Progenitor cell of endocrine pancreas (in vitro differentiated cells): ENCODE results near the gene FAM163B. TPM values are rescaled to one million over a fixed set of nuclear protein-coding genes. Genes with fewer than 3 reads are reported as not detected.

Experiments
- DNase-seq: peaks from one replicate; pipeline ENCODE4 v3.0.0; 2021; ENCODE audit warnings: low spot score; ENCODE audit not compliant: unreplicated experiment
- H3K27ac Mint-ChIP-seq: 2 replicates; pipeline ENCODE4 v1.8.0; 2021; ENCODE audit warnings: mild to moderate bottlenecking, moderate library complexity, mixed read lengths
- H3K27me3 Mint-ChIP-seq: 2 replicates; pipeline ENCODE4 v1.8.0; 2021; ENCODE audit warnings: mixed read lengths
- H3K36me3 Mint-ChIP-seq: 2 replicates; pipeline ENCODE4 v1.8.0; 2022; ENCODE audit warnings: mixed read lengths; ENCODE audit not compliant: insufficient read depth
- H3K4me1 Mint-ChIP-seq: 2 replicates; pipeline ENCODE4 v1.8.0; 2021; ENCODE audit warnings: low read depth, mixed read lengths
- H3K4me3 Mint-ChIP-seq: 2 replicates; pipeline ENCODE4 v1.8.0; 2021; ENCODE audit warnings: low read depth, mild to moderate bottlenecking, moderate library complexity, mixed read lengths
- H3K9me3 Mint-ChIP-seq: 2 replicates; pipeline ENCODE4 v1.8.0; 2021; ENCODE audit warnings: low read depth, mixed read lengths
- total RNA-seq: library from RNA; stranded (reverse); gene quantifications from 2 replicates; pipeline ENCODE4 v1.2.1, GENCODE V29; 2021
- TF ChIP-seq, protein P1 (sequence below): fragments of 200-600 bp; sonication (generic); IDR thresholded peaks from one replicate; pipeline ENCODE4 v1.5.0; 2021; ENCODE audit warnings: antibody characterized with exemption, mild to moderate bottlenecking; ENCODE audit not compliant: unreplicated experiment

FAM163B gene
- total RNA-seq, 1 donor from 2014 or later = not detected

DNA sequence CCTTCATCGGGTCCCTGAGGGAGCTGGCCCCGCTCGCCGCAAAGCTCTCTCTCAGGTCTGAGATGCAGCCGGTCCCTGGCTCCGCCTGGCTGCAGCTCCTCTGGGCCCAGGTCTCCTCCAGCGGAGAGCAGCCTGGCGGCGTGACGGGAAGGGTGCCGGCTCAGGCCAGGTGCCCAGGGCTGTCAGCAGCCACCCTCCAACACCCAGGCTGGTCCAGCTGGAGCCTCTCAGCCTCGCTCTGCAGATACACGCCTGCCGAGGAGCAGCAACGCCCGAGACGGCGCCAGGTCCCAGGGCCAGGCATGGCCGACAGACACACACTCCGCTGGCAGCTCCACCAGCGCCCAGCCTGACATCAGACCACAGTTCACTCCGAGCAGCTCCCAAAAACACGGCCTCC is 25.6 kb downstream of the FAM163B start:
- Mint-ChIP-seq H3K4me3 (no peak overlapping the region), H3K9me3 (peaks cover 4% of the 10 kb centered on the region), H3K27ac (no peak overlapping the region), H3K36me3 (peaks cover 2% of the 10 kb centered on the region), H3K27me3 (peaks cover 26% of the 10 kb centered on the region), H3K4me1 (peaks cover 9% of the 10 kb centered on the region)
- TF ChIP-seq, protein P1, sequence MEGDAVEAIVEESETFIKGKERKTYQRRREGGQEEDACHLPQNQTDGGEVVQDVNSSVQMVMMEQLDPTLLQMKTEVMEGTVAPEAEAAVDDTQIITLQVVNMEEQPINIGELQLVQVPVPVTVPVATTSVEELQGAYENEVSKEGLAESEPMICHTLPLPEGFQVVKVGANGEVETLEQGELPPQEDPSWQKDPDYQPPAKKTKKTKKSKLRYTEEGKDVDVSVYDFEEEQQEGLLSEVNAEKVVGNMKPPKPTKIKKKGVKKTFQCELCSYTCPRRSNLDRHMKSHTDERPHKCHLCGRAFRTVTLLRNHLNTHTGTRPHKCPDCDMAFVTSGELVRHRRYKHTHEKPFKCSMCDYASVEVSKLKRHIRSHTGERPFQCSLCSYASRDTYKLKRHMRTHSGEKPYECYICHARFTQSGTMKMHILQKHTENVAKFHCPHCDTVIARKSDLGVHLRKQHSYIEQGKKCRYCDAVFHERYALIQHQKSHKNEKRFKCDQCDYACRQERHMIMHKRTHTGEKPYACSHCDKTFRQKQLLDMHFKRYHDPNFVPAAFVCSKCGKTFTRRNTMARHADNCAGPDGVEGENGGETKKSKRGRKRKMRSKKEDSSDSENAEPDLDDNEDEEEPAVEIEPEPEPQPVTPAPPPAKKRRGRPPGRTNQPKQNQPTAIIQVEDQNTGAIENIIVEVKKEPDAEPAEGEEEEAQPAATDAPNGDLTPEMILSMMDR = no peak
- no peak for DNase-seq

DNA sequence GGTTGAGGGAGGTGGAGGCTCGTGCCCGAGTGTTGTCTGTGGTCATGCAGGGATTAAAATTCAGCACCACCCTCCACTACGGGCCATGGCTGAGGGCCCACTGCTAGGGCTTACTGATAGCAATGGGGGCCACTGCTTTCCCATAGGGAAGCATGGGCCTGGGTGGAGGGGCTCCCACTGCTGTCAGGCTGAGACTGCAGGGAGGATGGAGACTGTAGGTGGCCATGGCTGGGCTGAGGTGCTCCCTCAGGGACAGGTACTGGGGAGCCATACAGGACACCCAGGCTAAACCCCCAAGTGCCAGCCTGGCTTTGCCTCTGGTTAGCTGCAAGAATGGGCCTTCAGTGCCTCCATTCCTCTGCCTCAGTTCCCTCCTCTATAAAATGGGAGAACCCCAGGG is 26.1 kb downstream of the FAM163B start:
- no peak overlapping the region for H3K27ac Mint-ChIP-seq
- H3K4me1 Mint-ChIP-seq = peaks cover 9% of the 10 kb centered on the region
- H3K4me3 Mint-ChIP-seq = no peak overlapping the region
- no peak for DNase-seq
- TF ChIP-seq, protein P1 = no peak
- H3K9me3 Mint-ChIP-seq = no peaks in the 10 kb centered on the region
- no peaks in the 10 kb centered on the region for H3K36me3 Mint-ChIP-seq
- H3K27me3 Mint-ChIP-seq = peaks cover 25% of the 10 kb centered on the region

DNA sequence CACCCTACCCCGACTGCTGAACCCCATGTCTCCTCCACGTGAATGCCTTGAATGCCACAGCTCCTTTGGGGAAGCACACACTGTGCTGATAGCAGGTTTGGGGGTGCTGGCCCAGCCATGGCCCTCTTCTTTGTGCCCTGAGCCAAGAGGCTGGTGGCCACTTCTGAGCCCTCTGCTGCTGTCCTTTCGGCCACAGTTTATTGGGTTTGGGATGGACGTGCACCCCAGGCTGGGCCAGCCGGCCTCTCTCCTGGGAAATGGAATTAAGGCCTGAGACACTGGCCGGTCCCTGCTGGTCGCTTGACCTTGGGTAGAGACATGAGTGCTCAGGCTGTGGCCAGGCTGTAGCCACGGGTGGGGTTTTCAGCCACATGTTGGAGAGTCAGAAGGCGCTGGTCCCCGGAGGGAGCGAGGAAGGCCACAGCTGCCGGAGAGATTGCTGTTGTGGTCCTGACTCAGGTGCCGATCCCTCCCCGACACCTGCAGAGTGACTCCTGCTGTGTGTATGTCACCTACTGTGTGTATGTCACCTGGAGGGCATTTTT is 26.6 kb downstream of the FAM163B start:
- Mint-ChIP-seq H3K27ac (no peak overlapping the region), H3K4me3 (no peak overlapping the region), H3K4me1 (peaks cover 9% of the 10 kb centered on the region), H3K36me3 (no peaks in the 10 kb centered on the region), H3K27me3 (peaks cover 26% of the 10 kb centered on the region), H3K9me3 (no peaks in the 10 kb centered on the region)
- TF ChIP-seq, protein P1 = no peak
- DNase-seq = no peak

DNA sequence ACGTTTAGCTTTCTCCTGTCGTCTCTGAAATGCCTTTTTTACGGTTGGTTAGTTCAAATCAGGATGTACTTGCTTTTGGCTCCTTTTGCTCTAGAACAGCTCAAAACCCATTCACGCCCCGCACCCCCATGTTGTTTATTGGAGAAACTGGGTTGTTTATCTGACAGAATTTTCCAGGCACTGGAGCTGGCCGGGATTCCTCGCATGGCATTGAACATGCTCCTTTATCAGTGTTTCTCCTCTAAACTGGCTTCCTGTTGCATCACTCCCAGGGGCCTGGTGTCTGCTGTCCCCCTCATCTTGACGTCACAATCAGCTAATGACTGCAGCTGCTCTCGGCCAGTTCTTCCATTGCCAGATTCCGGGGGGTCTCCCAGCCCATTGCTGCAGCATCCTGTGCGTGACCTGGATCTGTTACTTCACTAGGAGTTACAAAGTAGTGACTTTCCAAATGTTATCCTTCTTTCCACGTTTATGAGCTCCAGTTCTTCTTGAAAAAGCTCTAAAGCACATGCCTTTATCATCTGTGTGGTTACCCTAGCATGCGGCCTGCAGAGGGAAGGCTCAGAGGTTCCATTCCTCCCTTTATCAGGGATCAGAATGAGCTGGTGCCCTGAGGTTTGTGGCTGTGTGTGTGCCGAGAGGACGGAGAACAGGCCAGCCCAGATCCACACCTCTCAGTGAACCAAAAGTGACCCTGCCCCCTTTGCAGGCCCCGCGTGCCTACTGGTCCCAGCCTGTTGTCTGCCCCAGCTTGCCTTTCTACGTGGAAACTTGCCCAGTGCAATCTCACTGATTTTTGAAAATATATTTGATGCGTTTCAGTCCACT is 27.5 kb downstream of the FAM163B start:
- Mint-ChIP-seq H3K9me3 (no peaks in the 10 kb centered on the region), H3K4me1 (peaks cover 9% of the 10 kb centered on the region), H3K36me3 (no peaks in the 10 kb centered on the region), H3K4me3 (no peak overlapping the region), H3K27me3 (peaks cover 29% of the 10 kb centered on the region), H3K27ac (no peak overlapping the region)
- no peak for DNase-seq
- TF ChIP-seq, protein P1 = no peak

DNA sequence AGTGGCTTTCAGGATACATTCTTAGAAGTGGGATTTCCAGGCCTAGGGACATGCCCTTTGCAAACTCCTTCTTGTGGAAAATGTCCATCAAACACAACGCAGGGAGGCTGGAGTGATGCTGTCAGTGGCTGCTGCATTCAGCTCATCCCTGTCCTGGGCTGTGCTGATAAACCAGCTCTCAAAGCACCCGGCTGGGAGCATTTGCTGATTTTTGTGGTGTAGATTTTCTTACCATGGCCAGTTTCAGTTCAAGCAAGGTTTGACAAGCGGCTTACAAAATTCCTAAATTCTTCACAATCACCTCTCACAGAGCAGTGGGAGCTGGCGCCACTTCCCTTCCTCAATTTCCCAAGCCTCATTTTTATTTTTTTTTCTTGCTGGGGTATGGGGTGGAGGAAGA is 28.2 kb downstream of the FAM163B start:
- peaks cover 9% of the 10 kb centered on the region for H3K4me1 Mint-ChIP-seq
- no peaks in the 10 kb centered on the region for H3K36me3 Mint-ChIP-seq
- no peak for DNase-seq
- TF ChIP-seq, protein P1 = no peak
- H3K27ac Mint-ChIP-seq = no peak overlapping the region
- no peak overlapping the region for H3K4me3 Mint-ChIP-seq
- H3K9me3 Mint-ChIP-seq = no peaks in the 10 kb centered on the region
- H3K27me3 Mint-ChIP-seq = peaks cover 31% of the 10 kb centered on the region
